GM13976 (cell line): Measurements from ENCODE around the gene COL28A1.
"Not testable (repeated sequence)": the region's sequence is repeated elsewhere in the genome, so short reads cannot be mapped to it uniquely, and the experiment has no call there.

ENCODE experiments used
- DNase-seq: peaks from one replicate; pipeline ENCODE4 v3.0.0; 2012; ENCODE audit warnings: low spot score
- in situ Hi-C: fragments of 300-500 bp; cut with MboI; formaldehyde crosslinking; loops from one replicate; pipeline ENCODE4 v1.12.0; 2022; ENCODE audit warnings: low sequenced_read_pairs, mixed read lengths, inconsistent platforms; ENCODE audit not compliant: unreplicated experiment
- TF ChIP-seq, protein P1 (sequence below): IDR thresholded peaks from 2 replicates; pipeline ENCODE4 v1.5.1; 2012; ENCODE audit warnings: borderline replicate concordance, mild to moderate bottlenecking; ENCODE audit not compliant: insufficient read depth; ENCODE audit errors: extremely low read depth, missing control alignments, control extremely low read depth

The COL28A1 gene

GRCh38 chr7:7395785-7396184, 139.9 kb downstream of the COL28A1 start:
- in situ Hi-C loops = no loop called here
- TF ChIP-seq, protein P1, sequence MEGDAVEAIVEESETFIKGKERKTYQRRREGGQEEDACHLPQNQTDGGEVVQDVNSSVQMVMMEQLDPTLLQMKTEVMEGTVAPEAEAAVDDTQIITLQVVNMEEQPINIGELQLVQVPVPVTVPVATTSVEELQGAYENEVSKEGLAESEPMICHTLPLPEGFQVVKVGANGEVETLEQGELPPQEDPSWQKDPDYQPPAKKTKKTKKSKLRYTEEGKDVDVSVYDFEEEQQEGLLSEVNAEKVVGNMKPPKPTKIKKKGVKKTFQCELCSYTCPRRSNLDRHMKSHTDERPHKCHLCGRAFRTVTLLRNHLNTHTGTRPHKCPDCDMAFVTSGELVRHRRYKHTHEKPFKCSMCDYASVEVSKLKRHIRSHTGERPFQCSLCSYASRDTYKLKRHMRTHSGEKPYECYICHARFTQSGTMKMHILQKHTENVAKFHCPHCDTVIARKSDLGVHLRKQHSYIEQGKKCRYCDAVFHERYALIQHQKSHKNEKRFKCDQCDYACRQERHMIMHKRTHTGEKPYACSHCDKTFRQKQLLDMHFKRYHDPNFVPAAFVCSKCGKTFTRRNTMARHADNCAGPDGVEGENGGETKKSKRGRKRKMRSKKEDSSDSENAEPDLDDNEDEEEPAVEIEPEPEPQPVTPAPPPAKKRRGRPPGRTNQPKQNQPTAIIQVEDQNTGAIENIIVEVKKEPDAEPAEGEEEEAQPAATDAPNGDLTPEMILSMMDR = no peak
- no peak for DNase-seq

GRCh38 chr7:7388164-7388563, 147.5 kb downstream of the COL28A1 start:
- DNase-seq, in situ Hi-C loops: not testable (repeated sequence)

- TF ChIP-seq, protein P1 = no peak
- in situ Hi-C loops = no loop called here
- DNase-seq = no peak
Observed at GRCh38 chr7:7385421-7385820, 150.3 kb downstream of the COL28A1 start.

DNA sequence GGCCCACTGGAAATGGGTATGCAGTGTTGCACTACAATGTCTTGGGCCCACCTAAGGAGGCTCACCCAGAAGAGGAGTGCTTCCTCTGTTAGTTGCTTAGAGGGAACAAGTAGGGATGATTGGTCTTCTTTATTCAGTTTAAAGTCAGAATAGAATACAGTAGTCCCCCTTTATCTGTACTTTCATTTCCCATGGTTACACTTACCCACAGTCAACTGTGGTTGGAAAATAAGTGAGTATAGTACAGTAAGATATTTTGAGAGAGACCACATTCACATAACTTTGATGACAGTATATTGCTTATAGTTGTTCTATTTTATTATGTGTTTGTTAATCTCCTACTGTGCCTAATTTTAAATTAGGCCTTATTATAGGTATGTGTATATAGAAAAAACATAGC, 151.4 kb downstream of the COL28A1 start:
- TF ChIP-seq, protein P1 = no peak
- DNase-seq = no peak
- in situ Hi-C loops = no loop called here

DNA sequence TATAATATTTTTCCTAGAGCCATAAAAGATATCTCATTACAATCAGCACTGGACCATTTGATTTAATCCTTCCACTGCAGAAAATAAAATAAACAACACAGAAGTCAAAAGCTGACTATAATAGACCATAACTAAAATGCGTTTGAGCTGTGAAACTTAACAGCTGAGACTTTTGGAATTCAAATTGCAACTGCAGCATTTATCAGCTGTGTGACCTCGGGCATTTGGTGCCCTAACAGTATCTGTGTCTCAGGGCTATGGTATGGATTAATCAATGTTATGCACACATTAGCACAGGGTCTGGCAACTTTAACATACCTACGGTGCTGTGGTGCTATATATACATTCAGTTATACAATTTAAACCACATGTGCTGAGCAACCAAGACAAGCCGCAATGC, 160.1 kb downstream of the COL28A1 start:
- TF ChIP-seq, protein P1 = no peak
- in situ Hi-C loops = no loop called here
- no peak for DNase-seq

DNA sequence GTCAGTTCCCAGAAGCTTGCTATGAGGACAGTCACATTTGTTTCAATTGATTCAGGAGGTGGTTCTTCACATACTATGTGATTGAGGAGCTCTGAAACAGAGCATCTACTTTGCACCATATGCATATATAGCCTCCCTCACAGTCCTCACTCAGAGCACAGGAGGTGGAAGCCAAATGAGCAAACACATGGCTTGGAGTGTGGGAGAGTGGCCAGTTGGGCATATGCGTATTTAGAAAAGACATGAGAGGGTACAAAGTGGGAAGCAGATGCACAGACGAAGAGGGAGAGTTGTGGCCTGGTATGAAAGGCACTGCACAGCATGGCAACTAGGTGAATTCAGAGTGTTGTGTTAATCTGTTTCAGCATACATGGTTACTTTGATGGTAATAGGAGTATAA, 165.6 kb downstream of the COL28A1 start:
- in situ Hi-C loops = no loop called here
- DNase-seq = no peak
- TF ChIP-seq, protein P1 = no peak

- DNase-seq = no peak
- in situ Hi-C loops = no loop called here
- TF ChIP-seq, protein P1 = no peak
Observed at GRCh38 chr7:7369134-7369533, 166.5 kb downstream of the COL28A1 start.
